ENCODE data around the gene WNT9B.

DNA sequence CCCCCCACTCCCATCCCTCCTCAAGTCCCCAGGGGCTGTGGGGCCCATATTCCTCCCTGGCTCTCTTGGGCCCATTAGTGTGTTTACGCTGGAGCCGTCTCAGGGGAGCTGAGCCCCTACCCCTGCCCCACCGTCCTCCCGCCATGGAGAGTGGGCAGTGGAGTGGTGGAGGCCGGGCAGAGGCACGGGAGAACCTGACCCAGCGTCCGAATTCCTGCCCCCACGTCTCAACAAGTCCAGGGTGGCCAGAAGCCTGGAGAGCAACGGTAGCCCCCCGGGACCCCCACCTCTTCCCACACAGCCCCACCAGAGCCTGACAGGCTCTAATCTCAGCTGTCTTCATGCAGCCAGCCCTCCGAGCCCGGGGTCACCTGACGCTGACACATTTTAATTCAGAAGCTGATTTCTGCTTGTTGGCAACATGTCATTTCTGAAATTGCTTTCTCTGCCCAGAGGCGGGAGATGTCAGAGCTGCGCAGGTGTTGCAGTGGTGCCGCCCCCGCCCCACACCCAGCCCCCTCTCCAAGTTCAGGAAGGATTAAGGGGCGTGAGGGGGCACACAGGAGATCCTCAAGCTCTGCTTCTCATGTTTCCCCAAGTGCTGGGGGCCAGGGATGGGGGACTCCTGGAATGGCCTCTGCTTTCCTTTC is 32.6 kb downstream of the WNT9B start:
- TF ChIP-seq, protein P1, sequence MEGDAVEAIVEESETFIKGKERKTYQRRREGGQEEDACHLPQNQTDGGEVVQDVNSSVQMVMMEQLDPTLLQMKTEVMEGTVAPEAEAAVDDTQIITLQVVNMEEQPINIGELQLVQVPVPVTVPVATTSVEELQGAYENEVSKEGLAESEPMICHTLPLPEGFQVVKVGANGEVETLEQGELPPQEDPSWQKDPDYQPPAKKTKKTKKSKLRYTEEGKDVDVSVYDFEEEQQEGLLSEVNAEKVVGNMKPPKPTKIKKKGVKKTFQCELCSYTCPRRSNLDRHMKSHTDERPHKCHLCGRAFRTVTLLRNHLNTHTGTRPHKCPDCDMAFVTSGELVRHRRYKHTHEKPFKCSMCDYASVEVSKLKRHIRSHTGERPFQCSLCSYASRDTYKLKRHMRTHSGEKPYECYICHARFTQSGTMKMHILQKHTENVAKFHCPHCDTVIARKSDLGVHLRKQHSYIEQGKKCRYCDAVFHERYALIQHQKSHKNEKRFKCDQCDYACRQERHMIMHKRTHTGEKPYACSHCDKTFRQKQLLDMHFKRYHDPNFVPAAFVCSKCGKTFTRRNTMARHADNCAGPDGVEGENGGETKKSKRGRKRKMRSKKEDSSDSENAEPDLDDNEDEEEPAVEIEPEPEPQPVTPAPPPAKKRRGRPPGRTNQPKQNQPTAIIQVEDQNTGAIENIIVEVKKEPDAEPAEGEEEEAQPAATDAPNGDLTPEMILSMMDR (IDR thresholded peaks at IDR 0.05): no peak
- TF ChIP-seq ZFX (IDR thresholded peaks at IDR 0.05; ENCODE audit: borderline replicate concordance): no peak
